HEK293 (cell line): ENCODE data around the gene ANKRD13D.

Experiments
- CTCF ChIA-PET: fragments of 350-600 bp; formaldehyde crosslinking; extraction: SDS; loops from one replicate; lab custom pipeline; 2021; ENCODE audit warnings: antibody characterized with exemption; lab: Yijun Ruan, JAX
- POLR2A ChIA-PET: fragments of 300-600 bp; formaldehyde crosslinking; extraction: SDS; loops from one replicate; lab custom pipeline; 2020; ENCODE audit warnings: antibody characterized with exemption, inconsistent platforms; lab: Yijun Ruan, JAX
- H3K27ac ChIP-seq: fragments of 200-500 bp; sonication (Bioruptor generic); 2 replicates; pipeline ENCODE4 v1.5.1; 2014; ENCODE audit warnings: low read depth, low read length, control low read depth, inconsistent platforms; ENCODE audit errors: extremely low read depth
- H3K36me3 ChIP-seq, 2 experiments: fragments of 200-500 bp in 1 of 2; sonication (Bioruptor generic) in 1 of 2; 1 replicate in 1 of 2; 2 replicates in 1 of 2; pipeline ENCODE4 v1.5.1; 2014 to 2017; ENCODE audit warnings: inconsistent platforms in 2 of 2, low read length in 2 of 2; ENCODE audit not compliant: control insufficient read depth in 2 of 2, insufficient read depth in 1 of 2
- H3K4me1 ChIP-seq: fragments of 200-500 bp; sonication (Bioruptor generic); 2 replicates; pipeline ENCODE4 v1.5.1; 2014; ENCODE audit warnings: mild to moderate bottlenecking, low read length, inconsistent platforms; ENCODE audit not compliant: control insufficient read depth, insufficient read depth
- H3K4me3 ChIP-seq: 2 replicates; pipeline ENCODE4 v1.5.1; 2011; ENCODE audit warnings: low read depth, mild to moderate bottlenecking, control low read depth, low read length, moderate library complexity
- H3K9me3 ChIP-seq: fragments of 200-500 bp; sonication (Bioruptor generic); 2 replicates; pipeline ENCODE4 v1.5.1; 2014; ENCODE audit warnings: low read depth, low read length, inconsistent platforms; ENCODE audit not compliant: control insufficient read depth, insufficient read depth
- BCL6B ChIP-seq: fragments of 450-650 bp; formaldehyde crosslinking; IDR thresholded peaks from 2 replicates; pipeline ENCODE4 v1.5.1; 2017; ENCODE audit warnings: missing biosample characterization, missing genetic modification characterization
- GLIS2 ChIP-seq: fragments of 450-650 bp; formaldehyde crosslinking; IDR thresholded peaks from 2 replicates; pipeline ENCODE4 v1.5.1; 2016; ENCODE audit warnings: missing biosample characterization, missing genetic modification characterization
- INSM2 ChIP-seq: fragments of 450-650 bp; formaldehyde crosslinking; IDR thresholded peaks from 2 replicates; pipeline ENCODE4 v1.5.1; 2016; ENCODE audit warnings: missing biosample characterization, missing genetic modification characterization
- MEIS1 ChIP-seq: sonication (generic); formaldehyde crosslinking; IDR thresholded peaks from 2 replicates; pipeline ENCODE4 v1.8.1; 2022; ENCODE audit warnings: missing genetic modification reagents, mild to moderate bottlenecking, borderline replicate concordance
- REST ChIP-seq: fragments of 450-650 bp; formaldehyde crosslinking; IDR thresholded peaks from 2 replicates; pipeline ENCODE4 v1.5.1; 2016; ENCODE audit warnings: missing biosample characterization, missing genetic modification characterization
- SCRT1 ChIP-seq: fragments of 450-650 bp; formaldehyde crosslinking; IDR thresholded peaks from 2 replicates; pipeline ENCODE4 v1.5.1; 2016; ENCODE audit warnings: missing biosample characterization, missing genetic modification characterization, borderline replicate concordance
- SP3 ChIP-seq: fragments of 450-650 bp; formaldehyde crosslinking; IDR thresholded peaks from 2 replicates; pipeline ENCODE4 v1.5.1; 2016; ENCODE audit warnings: missing biosample characterization, missing genetic modification characterization
- TCF7L2 ChIP-seq: IDR thresholded peaks from 2 replicates; pipeline ENCODE4 v1.6.1; 2011; ENCODE audit warnings: low read depth, mild to moderate bottlenecking, inconsistent platforms, low read length, moderate library complexity, borderline replicate concordance
- ZBTB21 ChIP-seq: fragments of 450-650 bp; formaldehyde crosslinking; IDR thresholded peaks from 2 replicates; pipeline ENCODE4 v1.5.1; 2017; ENCODE audit warnings: missing biosample characterization, missing genetic modification characterization
- ZBTB44 ChIP-seq: fragments of 450-650 bp; IDR thresholded peaks from 2 replicates; pipeline ENCODE4 v1.5.1; 2018; ENCODE audit warnings: missing biosample characterization, mild to moderate bottlenecking, missing genetic modification characterization
- ZBTB48 ChIP-seq: fragments of 450-650 bp; formaldehyde crosslinking; IDR thresholded peaks from 2 replicates; pipeline ENCODE4 v1.5.1; 2016; ENCODE audit warnings: missing biosample characterization, missing genetic modification characterization
- ZNF112 ChIP-seq: fragments of 450-650 bp; formaldehyde crosslinking; IDR thresholded peaks from 2 replicates; pipeline ENCODE4 v1.5.0; 2017; ENCODE audit warnings: missing biosample characterization, missing genetic modification characterization
- ZNF140 ChIP-seq: fragments of 450-650 bp; formaldehyde crosslinking; IDR thresholded peaks from 2 replicates; pipeline ENCODE4 v1.5.1; 2016; ENCODE audit warnings: missing biosample characterization, missing genetic modification characterization
- ZNF146 ChIP-seq: fragments of 450-650 bp; formaldehyde crosslinking; IDR thresholded peaks from 2 replicates; pipeline ENCODE4 v1.5.1; 2016; ENCODE audit warnings: missing biosample characterization, missing genetic modification characterization
- ZNF16 ChIP-seq: fragments of 450-650 bp; formaldehyde crosslinking; IDR thresholded peaks from 2 replicates; pipeline ENCODE4 v1.5.1; 2016; ENCODE audit warnings: low read depth, missing biosample characterization, missing genetic modification characterization
- ZNF292 ChIP-seq: fragments of 450-650 bp; formaldehyde crosslinking; IDR thresholded peaks from 2 replicates; pipeline ENCODE4 v1.5.1; 2016; ENCODE audit warnings: low read depth, missing biosample characterization, missing genetic modification characterization, borderline replicate concordance
- ZNF311 ChIP-seq: fragments of 450-650 bp; formaldehyde crosslinking; IDR thresholded peaks from 2 replicates; pipeline ENCODE4 v1.5.1; 2017; ENCODE audit warnings: missing biosample characterization, missing genetic modification characterization, borderline replicate concordance
- ZNF391 ChIP-seq: fragments of 450-650 bp; formaldehyde crosslinking; IDR thresholded peaks from 2 replicates; pipeline ENCODE4 v1.5.1; 2016; ENCODE audit warnings: low read depth, missing biosample characterization, missing genetic modification characterization, borderline replicate concordance
- ZNF529 ChIP-seq: fragments of 450-650 bp; formaldehyde crosslinking; IDR thresholded peaks from 2 replicates; pipeline ENCODE4 v1.5.1; 2017; ENCODE audit warnings: missing genetic modification characterization, missing biosample characterization; ENCODE audit not compliant: insufficient replicate concordance
- ZNF544 ChIP-seq: fragments of 450-650 bp; formaldehyde crosslinking; IDR thresholded peaks from 2 replicates; pipeline ENCODE4 v1.5.0; 2017; ENCODE audit warnings: missing biosample characterization, missing genetic modification characterization
- ZNF610 ChIP-seq: fragments of 450-650 bp; formaldehyde crosslinking; IDR thresholded peaks from 2 replicates; pipeline ENCODE4 v1.5.1; 2016; ENCODE audit warnings: missing biosample characterization, missing genetic modification characterization, borderline replicate concordance
- ZNF664 ChIP-seq: fragments of 450-650 bp; formaldehyde crosslinking; IDR thresholded peaks from 2 replicates; pipeline ENCODE4 v1.5.1; 2016; ENCODE audit warnings: missing biosample characterization, missing genetic modification characterization
- ZNF776 ChIP-seq: fragments of 450-650 bp; formaldehyde crosslinking; IDR thresholded peaks from 2 replicates; pipeline ENCODE4 v1.5.0; 2017; ENCODE audit warnings: missing biosample characterization, missing genetic modification characterization, borderline replicate concordance
- ZNF791 ChIP-seq: fragments of 450-650 bp; formaldehyde crosslinking; IDR thresholded peaks from 2 replicates; pipeline ENCODE4 v1.5.1; 2016; ENCODE audit warnings: missing biosample characterization, missing genetic modification characterization
- ZNF837 ChIP-seq: fragments of 450-650 bp; formaldehyde crosslinking; IDR thresholded peaks from 2 replicates; pipeline ENCODE4 v1.5.1; 2016; ENCODE audit warnings: missing biosample characterization, missing genetic modification characterization
- TF ChIP-seq, protein P1 (sequence below): fragments of 450-650 bp; formaldehyde crosslinking; IDR thresholded peaks from 2 replicates; pipeline ENCODE4 v1.5.1; 2016; ENCODE audit warnings: missing biosample characterization, missing genetic modification characterization

ANKRD13D gene

DNA sequence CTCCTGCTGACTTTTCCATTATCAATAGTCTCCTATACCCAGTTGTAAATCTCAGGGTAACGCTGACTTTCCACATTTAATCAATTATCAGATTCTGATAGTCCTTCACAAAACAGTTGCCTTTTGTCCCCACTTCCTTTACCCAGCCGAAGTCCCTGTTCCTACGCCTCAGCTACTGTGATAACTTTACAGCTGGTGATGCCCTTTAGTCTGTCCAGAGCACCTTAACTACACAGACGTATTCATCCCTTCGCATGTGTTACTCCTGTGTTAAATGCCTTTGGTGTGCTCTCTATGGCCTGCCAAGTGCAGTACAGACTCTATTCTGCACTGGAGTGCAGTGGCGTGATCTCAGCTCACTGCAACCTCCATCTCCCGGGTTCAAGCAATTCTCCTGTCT is 34.4 kb downstream of the ANKRD13D start (continued):
- TF ChIP-seq REST (tag by site-specific recombination) (no peak), ZNF664 (tag by site-specific recombination) (no peak), ZBTB44 (tag by site-specific recombination) (no peak), GLIS2 (tag by site-specific recombination) (no peak), ZNF140 (no peak), ZNF791 (tag by site-specific recombination) (no peak), ZNF311 (tag by site-specific recombination) (no peak), ZNF837 (tag by site-specific recombination) (no peak), ZNF391 (tag by site-specific recombination) (no peak), ZNF610 (tag by site-specific recombination) (no peak)

DNA sequence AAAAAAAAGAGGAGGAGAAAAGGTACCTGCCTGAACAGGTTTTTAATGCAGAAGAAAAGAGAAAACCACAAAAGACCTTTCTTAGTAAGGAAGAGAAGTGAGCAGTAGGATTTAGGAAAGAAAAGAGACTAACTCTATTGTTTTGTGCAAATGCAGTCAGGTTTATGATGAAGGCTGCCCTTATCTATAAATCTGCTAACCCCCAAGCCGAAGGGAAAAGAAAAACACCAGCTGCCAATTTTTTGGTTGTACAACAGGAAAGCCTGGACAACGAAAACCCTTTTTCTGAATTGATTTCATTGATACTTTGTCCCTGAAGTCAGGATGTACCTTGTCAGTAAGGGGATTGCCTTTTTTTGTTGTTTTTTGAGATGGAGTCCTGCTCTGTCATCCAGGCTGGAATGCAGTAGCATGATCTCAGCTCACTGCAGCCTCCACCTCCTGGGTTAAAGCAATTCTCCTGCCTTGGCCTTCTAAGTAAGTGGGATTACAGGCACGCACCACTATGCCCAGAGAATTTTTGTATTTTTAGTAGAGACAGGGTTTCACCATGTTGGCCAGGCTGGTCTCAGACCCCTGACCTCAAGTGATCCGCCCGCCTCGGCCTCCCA is 43.1 kb downstream of the ANKRD13D start:
- Histone ChIP-seq H3K36me3 (no peaks in the 10 kb centered on the region), H3K27ac (no peak overlapping the region), H3K9me3 (no peaks in the 10 kb centered on the region), H3K4me3 (no peak overlapping the region), H3K4me1 (no peaks in the 10 kb centered on the region)
- POLR2A ChIA-PET: interaction anchor here (0.6 to 0.7 kb wide), 4 partner anchors 19 to 221 kb away, joined by 3 to 11 read pairs (median 6); no protein-coding TSS in a partner anchor
- CTCF ChIA-PET: interaction anchor here (0.6 to 8.6 kb wide), 4 partner anchors 13 to 249 kb away, joined by 3 to 39 read pairs (median 4); no protein-coding TSS in a partner anchor
- TF ChIP-seq TCF7L2 (no peak), SCRT1 (tag by site-specific recombination) (no peak), ZNF292 (tag by site-specific recombination) (no peak), ZNF776 (tag by site-specific recombination) (no peak), ZNF112 (tag by site-specific recombination) (no peak), MEIS1 (CRISPR knock-in tag) (no peak), ZNF544 (tag by site-specific recombination) (no peak), ZNF664 (tag by site-specific recombination) (no peak), BCL6B (no peak), ZNF16 (tag by site-specific recombination) (no peak), ZNF146 (tag by site-specific recombination) (no peak), SP3 (tag by site-specific recombination) (no peak), ZBTB48 (no peak), ZBTB21 (tag by site-specific recombination) (no peak), ZNF529 (tag by site-specific recombination) (no peak), INSM2 (tag by site-specific recombination) (no peak)
- TF ChIP-seq, protein P1, sequence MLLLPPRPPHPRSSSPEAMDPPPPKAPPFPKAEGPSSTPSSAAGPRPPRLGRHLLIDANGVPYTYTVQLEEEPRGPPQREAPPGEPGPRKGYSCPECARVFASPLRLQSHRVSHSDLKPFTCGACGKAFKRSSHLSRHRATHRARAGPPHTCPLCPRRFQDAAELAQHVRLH: no peak
